GM19193 (cell line): ENCODE data around the gene ERICH3.

ENCODE experiments used
- POLR2A ChIP-seq: IDR thresholded peaks from 4 replicates; pipeline ENCODE4 v1.6.1; 2011; ENCODE audit not compliant: insufficient read depth, insufficient read length; ENCODE audit errors: extremely low read depth

Gene ERICH3

DNA sequence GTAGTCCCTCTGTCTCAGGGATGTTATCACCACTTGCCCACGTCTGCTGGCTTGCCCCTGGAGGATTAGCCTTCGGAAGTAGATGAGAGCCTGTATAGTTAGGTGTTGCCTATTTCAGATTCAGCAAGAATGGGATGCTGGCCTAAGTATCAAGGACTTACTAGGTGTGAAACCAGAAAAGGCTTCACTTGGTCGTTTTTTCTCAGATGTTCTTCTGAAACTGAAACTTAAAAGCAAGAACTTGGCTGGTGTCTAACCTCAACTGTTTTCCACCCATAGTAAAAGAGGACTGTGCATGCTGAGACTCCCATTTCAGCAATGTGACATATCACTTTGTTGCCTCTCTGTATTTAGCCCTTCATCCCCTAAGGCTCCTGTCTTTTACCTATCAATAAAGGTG lies 94.2 kb downstream of the ERICH3 start:
- TF ChIP-seq POLR2A: no peak

DNA sequence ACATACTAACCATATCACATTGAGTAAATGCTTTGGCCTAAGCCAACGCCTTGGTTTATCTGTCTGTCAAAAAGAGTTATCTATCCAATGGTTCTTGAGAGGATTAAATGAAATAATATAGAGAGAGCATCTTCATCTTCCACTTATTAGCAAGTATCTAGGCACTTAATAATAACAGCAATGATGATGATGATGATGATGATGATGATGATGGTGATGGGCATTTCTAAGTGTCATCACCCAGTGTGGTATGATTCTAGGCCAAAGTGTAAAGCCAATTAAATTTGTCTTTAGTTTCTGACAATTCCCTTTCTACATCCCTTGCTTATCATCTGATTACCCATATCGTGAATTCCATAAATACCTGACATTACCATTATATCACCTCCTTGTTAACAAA lies 95.5 kb downstream of the ERICH3 start:
- no peak for TF ChIP-seq POLR2A

DNA sequence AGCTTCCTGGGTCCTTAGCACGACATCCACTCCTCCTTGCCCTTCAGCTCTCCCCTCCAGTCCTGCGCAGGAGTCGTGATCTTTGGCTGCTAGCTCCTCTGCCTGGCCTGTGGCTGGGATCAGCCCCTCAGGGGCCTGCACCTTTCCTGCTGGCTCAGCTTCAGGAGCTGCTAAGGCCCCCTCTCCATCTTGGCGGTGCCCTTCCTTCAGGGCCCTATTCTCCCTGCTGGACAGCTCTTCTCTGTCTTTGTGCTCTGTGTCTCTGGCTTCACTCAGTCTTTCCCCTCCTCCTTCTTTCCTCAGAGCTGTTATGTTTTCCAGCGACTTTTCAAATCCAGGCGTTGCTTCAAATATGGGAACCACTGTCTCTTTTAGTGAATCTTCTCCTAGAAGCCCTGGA lies 101.7 kb downstream of the ERICH3 start:
- no peak for TF ChIP-seq POLR2A

DNA sequence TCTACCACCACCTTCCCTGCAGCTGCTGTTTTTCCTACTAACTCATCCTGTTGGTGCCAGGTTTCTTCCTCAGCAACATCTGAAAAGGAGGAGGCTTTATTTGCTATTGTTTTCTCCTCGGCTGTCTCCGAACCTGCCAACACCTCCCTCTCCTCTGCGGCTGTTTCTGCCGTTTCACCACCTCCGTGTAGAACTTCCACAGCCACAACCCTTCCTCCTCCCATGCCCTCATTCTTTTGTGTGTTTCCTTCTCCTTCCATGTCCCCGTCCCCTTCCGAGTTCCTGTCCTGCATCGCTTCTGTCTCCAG lies 102.1 kb downstream of the ERICH3 start:
- no peak for TF ChIP-seq POLR2A

DNA sequence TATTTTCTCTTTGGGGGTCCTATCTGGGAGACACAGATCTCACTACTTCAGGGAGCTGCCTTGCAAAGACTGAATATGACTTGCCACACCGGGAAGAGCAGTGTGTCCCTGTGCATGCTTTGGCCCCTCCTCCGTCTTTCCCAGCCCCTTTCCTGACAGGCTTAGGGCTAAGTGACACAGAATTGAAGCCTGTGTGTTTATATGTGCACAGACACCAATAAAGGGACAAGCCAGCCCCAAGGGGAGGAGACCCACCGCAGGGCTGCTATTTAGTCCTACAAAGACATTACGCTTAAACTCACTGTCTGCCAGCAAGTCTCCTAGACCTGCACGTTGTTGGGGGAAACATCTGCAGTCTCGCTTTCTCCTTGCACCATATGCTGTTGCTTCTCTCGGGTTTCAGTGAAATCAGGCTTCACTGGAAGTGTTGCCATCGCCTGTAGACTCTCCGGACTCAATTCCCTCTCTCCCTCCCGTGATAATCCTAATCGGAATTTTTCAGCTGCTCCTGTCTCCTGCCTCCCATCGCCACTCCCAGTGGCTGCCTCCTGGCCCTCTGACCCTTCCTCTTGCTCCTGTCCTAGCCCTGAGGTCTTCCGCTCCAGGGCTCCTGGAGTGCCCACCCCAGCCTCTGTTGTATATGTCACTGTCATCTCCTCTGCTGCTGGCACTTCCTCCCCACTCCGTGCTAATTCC lies 102.6 kb downstream of the ERICH3 start:
- TF ChIP-seq POLR2A: no peak

DNA sequence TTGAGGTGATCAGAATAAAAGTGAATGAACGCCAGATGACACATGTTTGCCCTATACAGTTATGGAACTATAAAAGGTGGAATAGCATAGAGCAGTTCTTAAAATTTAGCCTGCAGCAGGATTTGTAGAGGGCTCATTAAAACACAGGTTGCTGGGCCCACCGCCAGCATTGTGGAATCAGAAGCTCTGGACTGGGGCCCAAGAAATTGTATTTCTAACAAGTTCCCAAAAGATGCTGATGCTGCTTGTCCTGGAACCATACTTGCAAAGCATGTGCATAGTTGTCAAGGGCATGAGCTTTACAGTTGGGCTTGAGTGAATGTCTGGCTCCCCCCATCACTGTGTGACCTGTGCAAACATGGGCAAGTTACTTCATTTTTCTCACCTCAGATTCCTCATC lies 123.7 kb downstream of the ERICH3 start:
- no peak for TF ChIP-seq POLR2A

DNA sequence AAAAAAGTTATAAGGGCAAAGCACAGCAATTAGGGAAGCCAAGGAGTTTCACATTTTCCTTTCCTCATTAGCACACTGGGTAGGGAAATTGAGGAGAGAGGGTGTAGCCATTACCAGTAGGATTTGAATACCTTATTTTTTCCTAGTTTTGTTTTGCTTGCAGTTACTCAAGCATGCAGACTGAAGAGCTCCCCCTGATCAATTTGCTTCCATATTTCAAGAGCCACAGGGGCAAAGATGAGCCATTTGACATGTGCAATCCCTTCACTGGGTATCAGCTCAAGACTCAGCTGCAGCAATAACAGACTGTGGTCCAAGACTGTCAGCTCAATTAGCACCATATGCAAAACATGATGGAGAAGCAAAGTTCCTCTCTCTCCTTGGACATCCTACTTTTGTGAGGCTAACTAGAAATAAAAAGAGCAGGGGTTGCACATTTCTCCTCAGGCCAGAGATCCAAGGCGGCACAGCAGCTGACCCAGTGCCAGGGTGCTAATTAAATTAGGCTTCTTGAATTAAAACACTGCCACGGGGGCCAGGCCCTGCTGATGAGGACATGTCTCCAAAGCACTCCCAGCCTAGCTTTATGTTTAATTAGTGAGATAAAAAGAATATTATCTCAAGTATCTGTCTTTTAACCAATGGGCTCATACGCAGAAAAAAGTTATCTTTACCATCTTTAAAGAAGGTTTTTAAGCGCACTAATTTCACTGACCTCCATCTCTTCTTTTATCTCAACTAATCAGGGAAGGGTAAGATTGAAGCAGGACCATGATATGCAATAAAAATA lies 124.4 kb downstream of the ERICH3 start:
- no peak for TF ChIP-seq POLR2A

DNA sequence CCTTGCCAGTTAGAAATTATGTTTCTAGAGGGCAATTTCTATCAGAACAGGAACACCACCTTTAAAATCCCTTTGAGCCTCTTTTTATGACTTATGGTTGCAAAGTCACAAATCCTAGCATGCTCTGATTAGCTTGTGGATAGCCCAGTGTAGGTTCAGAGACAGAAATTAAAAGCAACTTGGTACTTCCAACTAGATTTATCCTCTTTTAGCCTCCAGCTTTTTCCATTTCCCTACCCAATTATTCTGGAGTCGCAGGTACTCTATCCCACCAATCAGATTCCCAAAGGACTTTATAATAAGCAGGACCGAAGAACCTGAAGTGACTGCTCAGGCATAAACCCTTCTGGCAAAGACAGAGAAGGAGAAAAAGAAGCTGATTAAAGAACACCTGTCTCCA lies 127.8 kb downstream of the ERICH3 start:
- no peak for TF ChIP-seq POLR2A

DNA sequence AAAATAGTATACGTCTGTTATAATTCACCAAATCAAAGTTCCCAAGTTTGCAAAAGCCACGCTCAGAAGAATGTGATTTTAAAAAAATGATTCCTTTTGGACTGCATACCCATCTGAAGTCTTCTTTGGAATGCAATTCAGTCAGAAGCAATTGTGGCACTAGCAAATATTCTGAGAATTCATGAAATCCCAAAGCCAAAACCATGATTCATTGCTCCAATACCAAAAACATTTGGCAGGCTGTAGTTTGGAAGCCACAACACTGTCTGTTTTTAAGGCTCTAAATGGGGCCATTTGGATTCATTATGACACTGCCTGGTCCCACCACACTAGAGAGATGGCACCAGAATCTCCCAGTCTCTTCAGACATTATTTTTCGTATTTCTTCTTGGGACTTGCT lies 139.4 kb downstream of the ERICH3 start:
- TF ChIP-seq POLR2A: no peak

DNA sequence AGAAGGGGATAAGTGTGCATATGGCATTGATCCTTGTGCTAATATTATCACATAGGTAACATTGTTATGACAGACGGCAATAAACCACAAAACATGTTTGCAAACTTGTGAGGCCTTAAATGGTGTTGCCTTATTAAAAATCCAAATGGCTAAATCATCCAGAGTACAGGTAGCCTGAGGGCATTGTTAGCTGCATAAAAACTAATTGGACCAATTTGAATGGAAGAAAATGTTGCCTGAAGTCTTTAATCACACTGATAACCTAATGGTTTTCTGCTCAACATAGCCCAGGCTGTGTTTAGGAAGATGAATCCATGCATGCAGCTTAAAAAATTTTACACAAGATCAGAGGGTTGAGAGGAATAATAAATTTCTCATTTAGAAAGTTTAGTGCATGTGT lies 141.8 kb downstream of the ERICH3 start:
- no peak for TF ChIP-seq POLR2A

DNA sequence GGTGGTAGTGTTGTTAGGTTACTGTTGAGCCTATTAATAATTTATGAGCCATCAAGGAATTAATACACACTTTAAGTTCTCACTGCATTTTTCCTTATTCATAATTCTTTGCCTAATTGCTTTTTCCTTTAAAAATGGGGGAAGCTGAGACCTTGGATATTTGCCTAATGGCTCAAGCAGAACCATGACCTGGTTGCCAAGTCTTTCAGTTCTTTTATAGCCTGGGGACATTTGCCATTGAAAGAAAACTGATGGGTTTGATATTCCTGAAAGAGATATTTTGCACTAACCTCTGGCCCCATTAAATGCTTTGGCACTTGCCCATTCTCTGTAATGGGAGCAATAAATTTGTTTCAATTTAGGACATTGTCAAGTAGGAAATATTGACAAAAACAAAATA lies 142.7 kb downstream of the ERICH3 start:
- TF ChIP-seq POLR2A: no peak

DNA sequence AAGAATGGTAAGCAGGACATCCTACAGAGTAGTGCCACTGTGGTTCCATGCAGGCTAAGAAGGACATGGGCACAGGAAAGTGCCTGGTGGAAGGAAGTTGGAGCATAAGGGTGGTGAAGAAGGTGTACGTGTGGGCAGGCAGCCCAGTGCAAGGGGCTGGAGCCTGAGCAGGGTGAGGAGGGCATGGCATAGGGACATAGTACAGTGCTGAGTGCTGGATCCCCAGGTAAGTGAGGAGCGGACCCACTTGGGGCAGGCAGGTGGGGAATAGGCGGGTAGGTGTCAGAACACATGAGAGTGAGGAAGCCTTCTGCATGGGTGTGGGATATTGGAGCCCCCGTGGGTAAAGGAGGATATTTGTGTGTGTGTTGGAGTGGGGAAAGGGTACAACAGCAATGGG lies 145.5 kb downstream of the ERICH3 start:
- TF ChIP-seq POLR2A: no peak

DNA sequence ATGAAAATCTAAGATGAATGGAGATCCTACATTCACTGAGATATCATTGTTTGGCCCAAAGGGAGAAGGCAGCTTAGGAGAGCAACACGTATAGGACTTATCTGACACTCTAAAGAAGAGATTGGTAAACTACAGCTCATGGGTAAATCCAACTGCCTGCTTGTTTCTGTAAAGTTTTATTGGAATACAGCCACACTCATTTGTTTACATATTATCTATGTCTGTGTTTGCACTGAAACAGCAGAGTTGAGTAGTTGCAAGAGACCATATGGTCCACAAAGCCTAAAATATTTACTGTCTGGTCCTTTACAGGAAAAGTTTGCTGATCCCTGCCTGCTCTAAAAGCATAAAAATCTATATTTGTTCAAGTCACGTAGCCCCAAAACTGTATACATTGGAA lies 146.9 kb downstream of the ERICH3 start:
- TF ChIP-seq POLR2A: no peak

DNA sequence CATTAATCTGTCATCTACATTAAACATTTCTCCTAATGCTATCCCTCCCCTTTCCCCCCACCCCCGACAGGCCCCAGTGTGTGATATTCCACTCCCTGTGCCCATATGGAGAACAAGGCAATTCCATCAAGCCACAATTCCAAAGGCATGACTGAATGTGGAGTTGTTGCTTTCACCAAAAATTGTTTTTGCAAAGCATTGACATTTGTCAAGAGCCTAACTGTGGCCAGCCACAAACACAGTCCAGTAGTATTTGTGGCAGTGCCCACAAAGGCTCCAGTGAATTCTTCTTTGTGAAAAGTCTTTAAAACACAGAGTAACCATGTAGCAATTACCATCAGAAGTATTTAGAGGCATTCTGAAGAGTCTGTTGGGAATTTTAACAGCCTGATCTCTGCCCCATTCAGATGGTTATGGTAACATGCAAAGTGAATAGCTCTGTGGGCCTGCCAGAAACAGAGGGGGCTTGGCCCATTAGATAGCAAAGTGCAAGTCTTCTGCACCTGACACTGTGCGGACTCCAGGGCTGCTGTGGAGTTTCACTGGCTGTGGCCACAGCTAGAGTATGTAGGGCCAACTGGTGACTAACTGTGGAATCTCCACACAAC lies 149.6 kb downstream of the ERICH3 start:
- TF ChIP-seq POLR2A: no peak

DNA sequence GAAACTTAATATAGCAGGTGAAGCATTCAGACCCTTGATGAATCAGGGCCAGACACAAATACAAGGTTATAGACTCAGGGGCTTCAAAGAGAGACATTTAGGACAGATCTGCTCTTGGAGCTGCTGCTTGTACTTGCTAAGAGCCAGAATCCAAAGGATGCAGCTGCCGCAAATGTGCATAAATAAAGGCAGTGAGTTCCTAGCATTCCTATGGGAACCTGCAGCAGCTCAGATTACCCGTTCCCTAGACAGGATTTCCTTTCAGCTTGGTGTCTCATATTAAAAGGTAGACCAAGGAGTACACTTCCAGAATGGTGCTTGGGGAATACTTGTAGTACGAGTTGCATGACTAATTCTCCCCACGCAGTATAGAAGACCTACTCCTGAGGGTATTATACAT lies 151.4 kb downstream of the ERICH3 start:
- no peak for TF ChIP-seq POLR2A
